Glomerular visceral epithelial cell (primary cell): ENCODE data around the gene PARL.
A peak's percentile ranks its signal among the peaks of the same experiment; 100 is the strongest.

Experiments used
- DNase-seq: peaks from one replicate; pipeline ENCODE4 v3.0.0-alpha.2; 2016; ENCODE audit errors: extremely low spot score

PARL gene

GRCh38 chr3:183884427-183885296 is at the start of gene PARL:
Gene PARL (minus strand): TSS chr3:183884880. CDS start chr3:183884846, 34 bp downstream.
- peak; percentile 91 for DNase-seq

GRCh38 chr3:183933160-183933559 is 48.5 kb upstream of the PARL start:
- no peak for DNase-seq

- DNase-seq: no peak
These were observed 47.2 kb upstream of the PARL start for GRCh38 chr3:183931881-183932280.

GRCh38 chr3:183930086-183930485 is 45.4 kb upstream of the PARL start:
- DNase-seq: no peak

GRCh38 chr3:183927059-183927458 is 42.4 kb upstream of the PARL start:
- DNase-seq: no peak

- no peak for DNase-seq
These were observed 40.3 kb upstream of the PARL start for GRCh38 chr3:183924956-183925355.

- DNase-seq: no peak
These were observed 39.9 kb upstream of the PARL start for GRCh38 chr3:183924543-183924942.

- no peak for DNase-seq
These were observed 37.7 kb upstream of the PARL start for GRCh38 chr3:183922421-183922820.

GRCh38 chr3:183921096-183921495 is 36.4 kb upstream of the PARL start:
- DNase-seq: no peak

- no peak for DNase-seq
These were observed 35.7 kb upstream of the PARL start for GRCh38 chr3:183920416-183920815.

GRCh38 chr3:183918178-183918577 is 33.5 kb upstream of the PARL start:
- DNase-seq: no peak

GRCh38 chr3:183917776-183918175 is 33.1 kb upstream of the PARL start:
- no peak for DNase-seq

GRCh38 chr3:183914856-183915255 is 30.2 kb upstream of the PARL start:
- DNase-seq: no peak

- DNase-seq: no peak
These were observed 28.9 kb upstream of the PARL start for GRCh38 chr3:183913580-183913920.

- no peak for DNase-seq
These were observed 28.4 kb upstream of the PARL start for GRCh38 chr3:183912895-183913579.

- no peak for DNase-seq
These were observed 27.3 kb upstream of the PARL start for GRCh38 chr3:183911763-183912506.

- no peak for DNase-seq
These were observed 26.4 kb upstream of the PARL start for GRCh38 chr3:183911087-183911486.

GRCh38 chr3:183909030-183909600 is 24.4 kb upstream of the PARL start:
- DNase-seq: no peak

GRCh38 chr3:183907911-183908331 is 23.2 kb upstream of the PARL start:
- DNase-seq: no peak

- no peak for DNase-seq
These were observed 22.5 kb upstream of the PARL start for GRCh38 chr3:183907176-183907575.

- DNase-seq: no peak
These were observed 21.7 kb upstream of the PARL start for GRCh38 chr3:183906234-183906921.
